ENCODE results near the gene HBE1. TPM values are rescaled to one million over a fixed set of nuclear protein-coding genes. Genes with fewer than 3 reads are reported as not detected.

HBE1 gene
- polyA plus RNA-seq, 3 donors: 0.10 to 0.14 TPM; not detected in 1

- 62 to 74% (median 70%) methylated on average over 7 of the region's 7 CpGs for WGBS, 3 donors
These were observed 26.6 kb downstream of the HBE1 start for GRCh38 chr11:5242933-5243815.

GRCh38 chr11:5242208-5242607, 27.5 kb downstream of the HBE1 start:
- WGBS, 3 donors: 47 to 75% (median 67%) methylated on average over 2 of the region's 2 CpGs
- H3K27ac ChIP-seq (ENCODE audit: low read depth, low read length): no peak overlapping the region

More at GRCh38 chr11:5242933-5243815, 26.6 kb downstream of the HBE1 start:
- H3K27ac ChIP-seq (ENCODE audit: low read depth, low read length): no peak overlapping the region

GRCh38 chr11:5241458-5241857, 28.3 kb downstream of the HBE1 start:
- H3K27ac ChIP-seq (ENCODE audit: low read depth, low read length): no peak overlapping the region
- 56 to 62% (median 60%) methylated on average over 3 of the region's 3 CpGs for WGBS, 3 donors

- WGBS, 3 donors: 56 to 77% (median 77%) methylated on average over 2 of the region's 2 CpGs
These were observed 29.3 kb downstream of the HBE1 start for GRCh38 chr11:5240458-5240857.

GRCh38 chr11:5240056-5240455, 29.7 kb downstream of the HBE1 start:
- no peak overlapping the region for H3K27ac ChIP-seq (ENCODE audit: low read depth, low read length)
- 74 to 84% (median 83%) methylated on average over 1 of the region's 1 CpG for WGBS, 3 donors

More at GRCh38 chr11:5240458-5240857, 29.3 kb downstream of the HBE1 start:
- no peak overlapping the region for H3K27ac ChIP-seq (ENCODE audit: low read depth, low read length)

- no peak overlapping the region for H3K27ac ChIP-seq (ENCODE audit: low read depth, low read length)
These were observed 30.7 kb downstream of the HBE1 start for GRCh38 chr11:5239046-5239445.

- 26 to 42% (median 31%) methylated on average over 2 of the region's 2 CpGs for WGBS, 3 donors
- no peak overlapping the region for H3K27ac ChIP-seq (ENCODE audit: low read depth, low read length)
These were observed 31.3 kb downstream of the HBE1 start for GRCh38 chr11:5238486-5238885.

- WGBS, 3 donors: 44 to 88% (median 66%) methylated on average over 2 of the region's 2 CpGs
- H3K27ac ChIP-seq (ENCODE audit: low read depth, low read length): no peak overlapping the region
These were observed 32.3 kb downstream of the HBE1 start for GRCh38 chr11:5237420-5237819.

- 82 to 87% (median 83%) methylated on average over 5 of the region's 5 CpGs for WGBS, 3 donors
- H3K27ac ChIP-seq (ENCODE audit: low read depth, low read length): no peak overlapping the region
These were observed 34.2 kb downstream of the HBE1 start for GRCh38 chr11:5235364-5236095.

GRCh38 chr11:5234381-5234834, 35.3 kb downstream of the HBE1 start, which contains the start of gene HBD:
Gene HBD, minus strand, starts transcription at chr11:5234483. Its CDS starts 50 bp downstream, at chr11:5234433.
- no peak within 1 kb of the TSS for H3K27ac ChIP-seq (ENCODE audit: low read depth, low read length)
- 19 to 44% (median 31%) methylated on average over 2 of the region's 2 CpGs for WGBS, 3 donors

GRCh38 chr11:5233307-5233706, 36.4 kb downstream of the HBE1 start:
- 79 to 90% (median 84%) methylated on average over 1 of the region's 1 CpG for WGBS, 3 donors

GRCh38 chr11:5232821-5233220, 36.9 kb downstream of the HBE1 start:
- H3K27ac ChIP-seq (ENCODE audit: low read depth, low read length): no peak overlapping the region
- 96 to 100% (median 97%) methylated on average over 2 of the region's 2 CpGs for WGBS, 3 donors

More at GRCh38 chr11:5233307-5233706, 36.4 kb downstream of the HBE1 start:
- H3K27ac ChIP-seq (ENCODE audit: low read depth, low read length): no peak overlapping the region

GRCh38 chr11:5232176-5232575, 37.6 kb downstream of the HBE1 start:
- WGBS, 3 donors: 59 to 63% (median 61%) methylated on average over 3 of the region's 3 CpGs
- H3K27ac ChIP-seq (ENCODE audit: low read depth, low read length): no peak overlapping the region

- no peak overlapping the region for H3K27ac ChIP-seq (ENCODE audit: low read depth, low read length)
- 82 to 87% (median 85%) methylated on average over 2 of the region's 2 CpGs for WGBS, 3 donors
These were observed 38.6 kb downstream of the HBE1 start for GRCh38 chr11:5231111-5231510.

- WGBS, 3 donors: 88 to 89% (median 89%) methylated on average over 1 of the region's 1 CpG
- no peak overlapping the region for H3K27ac ChIP-seq (ENCODE audit: low read depth, low read length)
These were observed 39.5 kb downstream of the HBE1 start for GRCh38 chr11:5230266-5230665.

GRCh38 chr11:5229796-5230195, 39.9 kb downstream of the HBE1 start:
- 80 to 90% (median 81%) methylated on average over 2 of the region's 2 CpGs for WGBS, 3 donors

GRCh38 chr11:5229356-5229755, 40.4 kb downstream of the HBE1 start:
- 89 to 100% (median 94%) methylated on average over 1 of the region's 1 CpG for WGBS, 3 donors
- no peak overlapping the region for H3K27ac ChIP-seq (ENCODE audit: low read depth, low read length)

More at GRCh38 chr11:5229796-5230195, 39.9 kb downstream of the HBE1 start:
- no peak overlapping the region for H3K27ac ChIP-seq (ENCODE audit: low read depth, low read length)

GRCh38 chr11:5228124-5228523, 41.6 kb downstream of the HBE1 start:
- 57 to 75% (median 58%) methylated on average over 5 of the region's 5 CpGs for WGBS, 3 donors
- no peak overlapping the region for H3K27ac ChIP-seq (ENCODE audit: low read depth, low read length)

- H3K27ac ChIP-seq (ENCODE audit: low read depth, low read length): no peak overlapping the region
- WGBS, 3 donors: 28 to 49% (median 37%) methylated on average over 1 of the region's 1 CpG
These were observed 42.1 kb downstream of the HBE1 start for GRCh38 chr11:5227681-5228080.
